Measurements from ENCODE around the gene APEX2. TPM values are rescaled to one million over a fixed set of nuclear protein-coding genes. Genes with fewer than 3 reads are reported as not detected.

The APEX2 gene
- total RNA-seq, 4 donors from 2014 or later = 1.0 to 9.5 (median 5.1) TPM

GRCh38 chrX:55005256-55005655, 5.1 kb downstream of the APEX2 start:
- no peak overlapping the region for H3K27ac ChIP-seq
- no peaks in the 10 kb centered on the region for H3K4me1 ChIP-seq
- H3K9me3 ChIP-seq = no peaks in the 10 kb centered on the region
- TF ChIP-seq POLR2A (IDR thresholded peaks at IDR 0.05) = no peak
- no peak for TF ChIP-seq CTCF (IDR thresholded peaks at IDR 0.05)
- intact Hi-C loops (cut with DNase I; ENCODE audit: low total_unique reads) = no loop called here
- H3K36me3 ChIP-seq = no peaks in the 10 kb centered on the region
- no peak for DNase-seq
- no peaks in the 10 kb centered on the region for H3K27me3 ChIP-seq
- no peak overlapping the region for H3K4me3 ChIP-seq

GRCh38 chrX:55006827-55007621, 6.9 kb downstream of the APEX2 start:
- TF ChIP-seq POLR2A (IDR thresholded peaks at IDR 0.05) = no peak
- no peak for TF ChIP-seq CTCF (IDR thresholded peaks at IDR 0.05)
- Histone ChIP-seq H3K4me1 (no peaks in the 10 kb centered on the region), H3K27me3 (no peaks in the 10 kb centered on the region), H3K36me3 (no peaks in the 10 kb centered on the region), H3K27ac (no peak overlapping the region), H3K9me3 (no peaks in the 10 kb centered on the region), H3K4me3 (no peak overlapping the region)
- intact Hi-C loops (cut with DNase I; ENCODE audit: low total_unique reads) = no loop called here
- no peak for DNase-seq

GRCh38 chrX:55007656-55008055, 7.5 kb downstream of the APEX2 start:
- Histone ChIP-seq H3K4me1 (no peaks in the 10 kb centered on the region), H3K27me3 (no peaks in the 10 kb centered on the region), H3K36me3 (no peaks in the 10 kb centered on the region), H3K9me3 (no peaks in the 10 kb centered on the region), H3K27ac (no peak overlapping the region), H3K4me3 (no peak overlapping the region)
- peak; percentile 42 to 51 for DNase-seq
- TF ChIP-seq POLR2A (IDR thresholded peaks at IDR 0.05) (no peak), CTCF (IDR thresholded peaks at IDR 0.05) (no peak)
- intact Hi-C loops (cut with DNase I; ENCODE audit: low total_unique reads) = no loop called here

GRCh38 chrX:55008571-55009358, 8.6 kb downstream of the APEX2 start:
- DNase-seq = no peak
- no peak overlapping the region for H3K4me3 ChIP-seq
- H3K27ac ChIP-seq = no peak overlapping the region
- H3K9me3 ChIP-seq = no peaks in the 10 kb centered on the region
- no peaks in the 10 kb centered on the region for H3K27me3 ChIP-seq
- intact Hi-C loops (cut with DNase I; ENCODE audit: low total_unique reads) = no loop called here
- no peaks in the 10 kb centered on the region for H3K4me1 ChIP-seq
- H3K36me3 ChIP-seq = no peaks in the 10 kb centered on the region
- TF ChIP-seq CTCF (IDR thresholded peaks at IDR 0.05) (no peak), POLR2A (IDR thresholded peaks at IDR 0.05) (no peak)

GRCh38 chrX:55011294-55011693, 11.1 kb downstream of the APEX2 start:
- intact Hi-C loops (cut with DNase I; ENCODE audit: low total_unique reads) = no loop called here
- Histone ChIP-seq H3K27ac (no peak overlapping the region), H3K36me3 (no peaks in the 10 kb centered on the region), H3K27me3 (no peaks in the 10 kb centered on the region), H3K4me3 (no peak overlapping the region), H3K9me3 (no peaks in the 10 kb centered on the region), H3K4me1 (no peaks in the 10 kb centered on the region)
- DNase-seq = no peak
- TF ChIP-seq POLR2A (IDR thresholded peaks at IDR 0.05) = no peak
- no peak for TF ChIP-seq CTCF (IDR thresholded peaks at IDR 0.05)

Data from uterus (tissue), 4 donors.